GM19025 (cell line): Measurements from ENCODE around the gene WWC2.

Experiments
- ATAC-seq: cut with Tn5 transposase; IDR thresholded peaks from one replicate; pipeline ENCODE4 v1.9.1; 2021; ENCODE audit warnings: mild to moderate bottlenecking, low read depth, moderate library complexity; ENCODE audit not compliant: unreplicated experiment

Gene WWC2

GRCh38 chr4:183366206-183366835, 267.3 kb downstream of the WWC2 start:
- no peak for ATAC-seq

GRCh38 chr4:183369073-183369472, 270.0 kb downstream of the WWC2 start:
- no peak for ATAC-seq
